GM18517 (cell line): ENCODE measurements around the gene GDPD3.

Experiments used
- ATAC-seq: cut with Tn5 transposase; IDR thresholded peaks from one replicate; pipeline ENCODE4 v1.9.1; 2021; ENCODE audit warnings: mild to moderate bottlenecking, moderate library complexity; ENCODE audit not compliant: unreplicated experiment

Gene GDPD3

GRCh38 chr16:30096105-30096861 lies 17.1 kb downstream of the GDPD3 start, which contains the start of gene YPEL3:
Gene YPEL3 (minus strand): TSS chr16:30096213. CDS start chr16:30095482, 731 bp downstream.
- no peak for ATAC-seq

DNA sequence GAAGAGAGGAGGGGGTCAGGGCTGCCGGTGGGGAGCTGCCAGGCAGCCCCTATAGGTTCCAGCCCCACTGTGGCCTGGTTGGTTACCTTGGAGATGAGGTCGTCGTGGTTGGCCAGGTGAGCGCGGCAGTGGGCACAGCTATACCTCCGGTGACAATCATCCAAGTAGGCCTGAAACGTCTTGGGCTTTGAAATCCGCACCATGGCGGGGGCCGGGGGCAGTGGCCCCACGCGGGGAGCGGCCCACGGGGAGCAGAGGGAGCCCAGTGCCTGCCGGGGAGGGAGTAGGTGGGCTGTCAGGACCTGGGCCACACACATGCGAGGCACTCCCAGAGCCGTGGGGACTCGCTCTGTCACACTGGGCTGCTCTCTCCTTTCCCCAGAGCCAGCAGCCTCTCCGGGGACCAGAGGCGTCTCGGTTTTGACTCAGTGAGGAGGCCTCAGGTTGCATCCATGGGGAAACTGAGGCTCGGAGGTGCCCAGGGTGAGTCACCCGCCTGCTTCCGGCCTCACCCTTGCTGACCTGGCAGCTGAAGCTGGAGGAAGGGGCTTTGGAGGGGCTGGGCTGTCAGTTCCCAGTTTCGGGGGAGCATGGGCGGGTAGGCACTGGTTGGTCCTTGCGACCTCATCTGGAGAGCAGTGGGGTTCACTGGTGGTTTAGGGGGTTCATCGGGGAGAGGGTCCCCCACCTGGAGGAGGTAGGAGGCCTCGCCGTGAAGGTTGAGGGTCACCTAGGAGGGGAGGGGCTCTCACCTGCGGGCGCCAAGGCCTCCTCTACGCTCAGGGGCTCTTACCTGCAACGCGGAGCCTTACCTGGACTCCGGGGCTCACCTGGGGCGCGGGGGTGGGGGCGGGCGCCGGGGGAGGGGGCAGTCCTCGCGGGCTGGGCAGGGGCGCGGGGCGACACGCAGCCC lies 17.9 kb downstream of the GDPD3 start:
- ATAC-seq, result no peak

GRCh38 chr16:30094541-30095165 lies 18.7 kb downstream of the GDPD3 start:
- ATAC-seq, result no peak

DNA sequence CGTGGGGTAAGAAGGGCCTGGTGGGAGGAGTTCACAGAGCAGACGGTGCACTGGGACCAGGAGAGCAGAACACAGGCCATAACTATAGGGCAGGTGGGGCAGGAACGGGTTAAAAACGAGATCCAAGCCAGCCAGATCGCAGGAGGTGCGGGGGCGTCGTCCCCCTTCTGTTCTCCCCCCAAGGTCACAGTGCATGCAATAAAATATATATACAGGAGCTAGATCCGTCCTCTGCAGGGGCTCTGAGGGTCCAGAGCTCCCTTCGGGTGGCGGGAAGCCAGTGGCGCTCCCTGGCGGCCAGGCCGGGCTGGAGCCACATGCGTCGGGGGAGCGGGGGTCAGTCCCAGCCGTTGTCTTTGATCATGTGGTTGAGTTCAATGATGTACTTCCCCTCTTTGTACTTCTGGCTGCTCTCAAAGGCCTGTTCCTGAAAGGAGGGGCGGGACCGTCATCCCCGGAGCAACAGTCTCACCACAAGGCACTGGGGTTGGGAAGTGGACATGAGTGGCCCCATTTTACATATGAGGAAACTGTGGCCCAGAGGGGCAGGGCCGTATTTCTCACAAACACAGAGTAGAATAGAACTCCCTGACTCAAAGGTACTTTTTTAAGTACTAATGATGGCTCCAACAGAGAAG lies 20.8 kb downstream of the GDPD3 start:
- peak; percentile 45 for ATAC-seq

GRCh38 chr16:30091474-30092372 lies 21.6 kb downstream of the GDPD3 start, which contains the start of gene TBX6:
Gene TBX6 (minus strand): TSS chr16:30091924. CDS start chr16:30091193, 731 bp downstream.
- ATAC-seq, result peak; percentile 61

GRCh38 chr16:30090610-30091331 lies 22.6 kb downstream of the GDPD3 start:
- no peak for ATAC-seq

GRCh38 chr16:30088832-30089624 lies 24.3 kb downstream of the GDPD3 start:
- ATAC-seq, result no peak

GRCh38 chr16:30088237-30088831 lies 25.0 kb downstream of the GDPD3 start:
- ATAC-seq, result no peak

DNA sequence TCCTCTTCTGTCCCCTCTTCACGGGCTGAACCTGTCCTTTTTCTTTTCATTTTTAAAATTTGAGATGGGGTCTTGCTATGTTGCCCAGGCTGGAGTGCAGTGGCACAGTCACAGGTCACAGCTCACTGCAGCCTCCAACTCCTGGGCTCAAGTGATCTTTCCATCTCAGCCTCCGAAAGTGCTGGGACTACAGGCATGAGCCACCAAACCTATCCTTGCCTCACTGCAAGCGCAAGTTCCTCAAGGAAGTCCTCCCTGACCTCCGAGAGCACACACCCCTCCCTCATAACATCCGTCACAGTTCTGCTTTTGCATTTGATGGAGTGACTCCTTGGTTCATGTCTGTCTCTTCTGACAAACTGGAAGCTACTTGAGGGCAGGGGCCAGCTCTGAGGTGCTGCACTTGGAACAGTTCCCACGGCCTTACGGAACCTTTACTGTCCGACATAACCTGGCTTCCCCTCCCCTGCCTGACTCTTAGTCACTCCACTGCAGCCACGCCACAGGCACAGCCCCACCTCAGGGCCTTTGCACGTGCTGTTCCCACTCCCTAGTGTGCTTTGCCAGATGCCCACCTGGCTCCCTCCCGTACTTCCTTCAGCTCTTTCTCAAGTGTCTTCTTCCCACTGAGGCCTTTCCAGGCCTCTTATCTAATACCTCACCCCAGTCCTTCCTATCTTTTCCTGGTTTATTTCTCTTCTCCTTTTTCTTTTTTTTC lies 26.0 kb downstream of the GDPD3 start:
- no peak for ATAC-seq

GRCh38 chr16:30086291-30087140 lies 26.8 kb downstream of the GDPD3 start:
- ATAC-seq, result no peak

- ATAC-seq, result no peak
These were observed 27.5 kb downstream of the GDPD3 start for GRCh38 chr16:30085820-30086219.

- ATAC-seq, result no peak
These were observed 28.1 kb downstream of the GDPD3 start for GRCh38 chr16:30085247-30085646.

- no peak for ATAC-seq
These were observed 28.5 kb downstream of the GDPD3 start for GRCh38 chr16:30084816-30085159.

DNA sequence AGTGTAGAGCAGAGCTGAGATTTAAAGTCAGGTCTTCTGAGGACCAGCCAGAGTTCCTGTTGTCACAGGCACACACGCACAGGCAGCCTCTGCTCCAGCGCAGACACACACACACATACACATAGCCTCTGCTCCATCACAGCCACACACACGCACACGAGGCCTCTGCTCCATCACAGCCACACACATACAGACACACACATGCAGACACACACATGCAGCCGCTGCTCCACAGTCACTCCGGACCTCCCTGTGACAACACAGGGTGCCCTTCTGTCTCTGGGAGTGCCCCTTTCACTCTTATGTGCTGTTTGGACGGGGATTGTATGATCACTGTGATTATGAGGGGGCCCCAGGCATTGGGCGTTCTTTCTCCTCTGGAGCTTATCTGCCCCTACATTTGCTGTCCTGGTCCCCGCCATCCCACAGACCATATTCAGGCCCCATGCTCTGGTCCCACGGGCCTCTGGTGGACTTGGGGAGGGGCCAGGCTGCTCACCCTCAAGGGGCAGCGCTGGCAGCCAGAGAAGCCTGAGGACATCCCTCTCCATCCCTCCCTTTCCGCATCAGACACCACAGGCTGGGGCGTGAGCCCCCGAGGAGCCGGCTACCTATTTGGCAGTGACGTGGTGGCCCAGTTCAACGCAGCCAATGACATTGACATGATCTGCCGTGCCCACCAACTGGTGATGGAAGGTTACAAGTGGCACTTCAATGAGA lies 29.1 kb downstream of the GDPD3 start:
- no peak for ATAC-seq

GRCh38 chr16:30083216-30084055 lies 29.9 kb downstream of the GDPD3 start:
- no peak for ATAC-seq
